ENCODE measurements around the gene MEGF8.

MEGF8 gene

DNA sequence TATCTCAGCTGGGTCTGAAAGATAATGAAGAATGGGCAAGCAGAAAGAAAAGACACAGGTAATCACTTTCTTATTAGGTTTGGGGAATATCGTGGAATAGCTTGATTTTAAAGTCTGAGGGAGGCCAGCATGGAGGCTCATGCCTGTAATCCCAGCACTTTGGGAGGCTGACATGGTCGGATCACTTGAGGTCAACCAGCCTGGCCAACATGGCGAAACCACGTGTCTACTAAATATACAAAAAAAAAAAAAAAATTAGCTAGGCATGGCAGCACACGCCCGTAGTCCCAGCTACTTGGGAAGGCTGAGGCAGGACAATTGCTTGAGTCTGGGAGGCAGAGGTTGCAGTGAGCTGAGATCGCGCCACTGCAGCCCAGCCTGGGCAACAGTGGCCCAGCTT, 21.6 kb upstream of the MEGF8 start:
- no peak overlapping the region for H3K4me3 ChIP-seq (replicated peaks; ENCODE audit: insufficient read depth, low read length)
- DNase-seq (ENCODE audit: low read depth in 1 of 2, low spot score in 1 of 2) = no peak
- no peaks in the 10 kb centered on the region for H3K27me3 ChIP-seq (ENCODE audit: insufficient read depth, poor library complexity, severe bottlenecking)
- no peak overlapping the region for H3K27ac ChIP-seq (replicated peaks)
- TF ChIP-seq POLR2AphosphoS5 (IDR thresholded peaks at IDR 0.05; ENCODE audit: low read depth) = no peak
- TF ChIP-seq SPI1 (IDR thresholded peaks at IDR 0.05; ENCODE audit: borderline replicate concordance, low read depth) = no peak
- no peak for TF ChIP-seq GABPA (IDR thresholded peaks at IDR 0.05; ENCODE audit: low read depth)
- TF ChIP-seq, protein P1, sequence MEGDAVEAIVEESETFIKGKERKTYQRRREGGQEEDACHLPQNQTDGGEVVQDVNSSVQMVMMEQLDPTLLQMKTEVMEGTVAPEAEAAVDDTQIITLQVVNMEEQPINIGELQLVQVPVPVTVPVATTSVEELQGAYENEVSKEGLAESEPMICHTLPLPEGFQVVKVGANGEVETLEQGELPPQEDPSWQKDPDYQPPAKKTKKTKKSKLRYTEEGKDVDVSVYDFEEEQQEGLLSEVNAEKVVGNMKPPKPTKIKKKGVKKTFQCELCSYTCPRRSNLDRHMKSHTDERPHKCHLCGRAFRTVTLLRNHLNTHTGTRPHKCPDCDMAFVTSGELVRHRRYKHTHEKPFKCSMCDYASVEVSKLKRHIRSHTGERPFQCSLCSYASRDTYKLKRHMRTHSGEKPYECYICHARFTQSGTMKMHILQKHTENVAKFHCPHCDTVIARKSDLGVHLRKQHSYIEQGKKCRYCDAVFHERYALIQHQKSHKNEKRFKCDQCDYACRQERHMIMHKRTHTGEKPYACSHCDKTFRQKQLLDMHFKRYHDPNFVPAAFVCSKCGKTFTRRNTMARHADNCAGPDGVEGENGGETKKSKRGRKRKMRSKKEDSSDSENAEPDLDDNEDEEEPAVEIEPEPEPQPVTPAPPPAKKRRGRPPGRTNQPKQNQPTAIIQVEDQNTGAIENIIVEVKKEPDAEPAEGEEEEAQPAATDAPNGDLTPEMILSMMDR (IDR thresholded peaks at IDR 0.05; ENCODE audit: insufficient read depth, low read length) = no peak
- TF ChIP-seq, protein P2, sequence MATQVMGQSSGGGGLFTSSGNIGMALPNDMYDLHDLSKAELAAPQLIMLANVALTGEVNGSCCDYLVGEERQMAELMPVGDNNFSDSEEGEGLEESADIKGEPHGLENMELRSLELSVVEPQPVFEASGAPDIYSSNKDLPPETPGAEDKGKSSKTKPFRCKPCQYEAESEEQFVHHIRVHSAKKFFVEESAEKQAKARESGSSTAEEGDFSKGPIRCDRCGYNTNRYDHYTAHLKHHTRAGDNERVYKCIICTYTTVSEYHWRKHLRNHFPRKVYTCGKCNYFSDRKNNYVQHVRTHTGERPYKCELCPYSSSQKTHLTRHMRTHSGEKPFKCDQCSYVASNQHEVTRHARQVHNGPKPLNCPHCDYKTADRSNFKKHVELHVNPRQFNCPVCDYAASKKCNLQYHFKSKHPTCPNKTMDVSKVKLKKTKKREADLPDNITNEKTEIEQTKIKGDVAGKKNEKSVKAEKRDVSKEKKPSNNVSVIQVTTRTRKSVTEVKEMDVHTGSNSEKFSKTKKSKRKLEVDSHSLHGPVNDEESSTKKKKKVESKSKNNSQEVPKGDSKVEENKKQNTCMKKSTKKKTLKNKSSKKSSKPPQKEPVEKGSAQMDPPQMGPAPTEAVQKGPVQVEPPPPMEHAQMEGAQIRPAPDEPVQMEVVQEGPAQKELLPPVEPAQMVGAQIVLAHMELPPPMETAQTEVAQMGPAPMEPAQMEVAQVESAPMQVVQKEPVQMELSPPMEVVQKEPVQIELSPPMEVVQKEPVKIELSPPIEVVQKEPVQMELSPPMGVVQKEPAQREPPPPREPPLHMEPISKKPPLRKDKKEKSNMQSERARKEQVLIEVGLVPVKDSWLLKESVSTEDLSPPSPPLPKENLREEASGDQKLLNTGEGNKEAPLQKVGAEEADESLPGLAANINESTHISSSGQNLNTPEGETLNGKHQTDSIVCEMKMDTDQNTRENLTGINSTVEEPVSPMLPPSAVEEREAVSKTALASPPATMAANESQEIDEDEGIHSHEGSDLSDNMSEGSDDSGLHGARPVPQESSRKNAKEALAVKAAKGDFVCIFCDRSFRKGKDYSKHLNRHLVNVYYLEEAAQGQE (IDR thresholded peaks at IDR 0.05; ENCODE audit: insufficient replicate concordance, low read depth) = no peak

DNA sequence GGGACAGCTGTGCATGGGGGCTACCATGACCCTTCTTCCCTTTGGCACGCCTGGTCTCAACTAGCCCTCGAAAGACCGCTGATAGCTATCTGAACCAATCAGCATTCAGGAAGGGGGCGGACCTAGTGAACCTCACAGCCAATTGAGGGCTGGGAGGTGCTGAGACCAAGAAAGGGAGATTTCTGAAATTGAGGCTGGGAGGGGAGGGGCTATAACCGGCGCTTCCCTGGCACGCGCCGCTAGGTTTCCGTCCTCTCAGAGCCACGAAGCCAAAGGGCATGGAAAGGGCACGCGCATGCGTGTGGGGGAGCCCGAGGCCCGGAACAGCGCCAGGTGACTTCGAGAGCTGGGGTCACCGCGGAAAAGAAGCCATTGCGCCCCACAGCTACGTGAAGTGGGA, 18.8 kb upstream of the MEGF8 start:
- H3K4me3 ChIP-seq (replicated peaks; ENCODE audit: insufficient read depth, low read length) = no peak overlapping the region
- no peaks in the 10 kb centered on the region for H3K27me3 ChIP-seq (ENCODE audit: insufficient read depth, poor library complexity, severe bottlenecking)
- TF ChIP-seq, protein P1 (IDR thresholded peaks at IDR 0.05; ENCODE audit: insufficient read depth, low read length) = no peak
- TF ChIP-seq, protein P2 (IDR thresholded peaks at IDR 0.05; ENCODE audit: insufficient replicate concordance, low read depth) = no peak
- no peak for TF ChIP-seq SPI1 (IDR thresholded peaks at IDR 0.05; ENCODE audit: borderline replicate concordance, low read depth)
- no peak for TF ChIP-seq GABPA (IDR thresholded peaks at IDR 0.05; ENCODE audit: low read depth)
- TF ChIP-seq POLR2AphosphoS5 (IDR thresholded peaks at IDR 0.05; ENCODE audit: low read depth) = no peak

DNA sequence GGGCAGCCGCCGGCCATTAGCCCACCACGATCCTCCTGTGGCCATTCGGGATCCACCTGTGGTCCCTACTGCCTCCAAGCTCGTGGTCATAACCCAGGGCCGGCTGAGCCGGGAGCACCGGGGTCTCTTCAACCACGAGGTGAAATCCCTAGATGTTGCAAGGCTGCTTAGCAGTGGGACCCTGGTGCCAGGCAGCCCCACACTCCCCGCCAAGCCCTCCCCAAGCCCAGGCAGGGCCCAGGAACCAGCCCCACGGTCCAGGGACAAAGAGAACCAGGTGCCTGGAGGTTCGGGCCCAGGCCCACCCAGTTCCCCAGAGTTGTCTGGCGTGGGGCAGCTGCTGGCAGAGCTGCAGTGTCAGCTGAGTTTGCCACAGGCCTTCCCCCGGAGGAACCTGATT, 15.7 kb upstream of the MEGF8 start:
- Histone ChIP-seq H3K27ac (replicated peaks) (no peak overlapping the region), H3K4me3 (replicated peaks; ENCODE audit: insufficient read depth, low read length) (no peak overlapping the region), H3K27me3 (ENCODE audit: insufficient read depth, poor library complexity, severe bottlenecking) (peaks cover 17% of the 10 kb centered on the region)
- DNase-seq (ENCODE audit: low read depth in 1 of 2, low spot score in 1 of 2) = no peak
- no peak for TF ChIP-seq GABPA (IDR thresholded peaks at IDR 0.05; ENCODE audit: low read depth)
- TF ChIP-seq POLR2AphosphoS5 (IDR thresholded peaks at IDR 0.05; ENCODE audit: low read depth) = no peak
- no peak for TF ChIP-seq SPI1 (IDR thresholded peaks at IDR 0.05; ENCODE audit: borderline replicate concordance, low read depth)
- TF ChIP-seq, protein P2 (IDR thresholded peaks at IDR 0.05; ENCODE audit: insufficient replicate concordance, low read depth) = no peak
- TF ChIP-seq, protein P1 (IDR thresholded peaks at IDR 0.05; ENCODE audit: insufficient read depth, low read length) = no peak

More for the DNA sequence above, 18.8 kb upstream of the MEGF8 start:
- no peak overlapping the region for H3K27ac ChIP-seq (replicated peaks)
- no peak for DNase-seq (ENCODE audit: low read depth in 1 of 2, low spot score in 1 of 2)

Measured in HL-60 (cell line).